ENCODE data around the gene CD19. TPM values are rescaled to one million over a fixed set of nuclear protein-coding genes. Genes with fewer than 3 reads are reported as not detected.

Gene CD19
- total and polyA plus RNA-seq, 10 of the 15 experiments (the other 5 are each of a cell fraction or from before 2014, with no cell fraction given) = 1.2 to 125 (median 77.2) TPM

- no peaks in the 10 kb centered on the region for H3K9me3 ChIP-seq (replicated peaks; ENCODE audit: control insufficient read depth, insufficient read depth, low read length)
- ChIA-PET SMC1A (ENCODE audit: uncharacterized antibody, unreplicated experiment) (interaction anchor here (1.5 to 3.9 kb wide), 3 partner anchors 76 to 83 kb away, joined by 3 to 15 read pairs (median 4); partner anchors contain the start of gene SH2B1), CTCF (interaction anchor here (0.7 to 9.7 kb wide), 10 partner anchors 13 to 129 kb away, joined by 3 to 136 read pairs (median 4); partner anchors contain the start of gene CD19), RAD21 (ENCODE audit: unreplicated experiment) (interaction anchor here (1.0 to 1.3 kb wide), 2 partner anchors 16 to 28 kb away, joined by 4 read pairs; partner anchors contain the start of genes CD19 and SPNS1), POLR2A (no interaction called here)
- H3K27me3 ChIP-seq (replicated peaks in 1 of 2; ENCODE audit: control insufficient read depth in 2 of 2, insufficient read depth in 2 of 2, low read length in 1 of 2) = no peaks in the 10 kb centered on the region
- peaks cover 8% of the 10 kb centered on the region for H3K79me2 ChIP-seq (ENCODE audit: control insufficient read depth, insufficient read depth, low read length)
- no peak overlapping the region for H2AFZ ChIP-seq (ENCODE audit: control insufficient read depth, low read depth, low read length)
- H3K4me2 ChIP-seq (ENCODE audit: control insufficient read depth, insufficient read depth) = no peak overlapping the region
- H3K4me1 ChIP-seq (ENCODE audit: control insufficient read depth, insufficient read depth, low read length) = peaks cover 10% of the 10 kb centered on the region
- BruUV-seq (replicated peaks) = no TSS peak
- H4K20me1 ChIP-seq (ENCODE audit: control insufficient read depth, insufficient read depth) = no peaks in the 10 kb centered on the region
- DNase-seq (ENCODE audit: low read depth, low spot score) = no peak
- no peak overlapping the region for H3K4me3 ChIP-seq
- WGBS (ENCODE audit: insufficient coverage, insufficient replicate concordance, low lambda C conversion rate, missing lambda C conversion rate) = 56% methylated on average over 4 of the region's 4 CpGs
- in situ Hi-C loops (cut with MboI) = no loop called here
- no peaks in the 10 kb centered on the region for H3K36me3 ChIP-seq (ENCODE audit: control insufficient read depth in 2 of 2, insufficient read depth in 2 of 2, low read length in 1 of 2)
- no peak for FAIRE-seq
- intact Hi-C loops (cut with micrococcal nuclease; ENCODE audit: unreplicated experiment) = loop anchor here (5.0 kb wide), 1 partner anchor 124 kb away; the partner anchor contains the start of gene ATXN2L
- ATAC-seq = no peak
- H3K27ac ChIP-seq (ENCODE audit: control insufficient read depth, insufficient read depth) = no peak overlapping the region
- no peak overlapping the region for H3K9ac ChIP-seq (ENCODE audit: control insufficient read depth, insufficient read depth, low read length)
- TF ChIP-seq CREB1 (IDR thresholded peaks at IDR 0.05; ENCODE audit: low read depth) (no peak), SIX5 (IDR thresholded peaks at IDR 0.05; ENCODE audit: low read depth, low read length, severe bottlenecking) (no peak), EZH2 (IDR thresholded peaks at IDR 0.05; ENCODE audit: borderline replicate concordance, control insufficient read depth, low read depth, low read length) (no peak), ZZZ3 (IDR thresholded peaks at IDR 0.05; ENCODE audit: control insufficient read depth, insufficient read length, low read depth) (no peak), MXI1 (IDR thresholded peaks at IDR 0.05; ENCODE audit: low read depth, low read length) (no peak), ATF7 (IDR thresholded peaks at IDR 0.05; ENCODE audit: low read depth) (no peak), SMAD1 (IDR thresholded peaks at IDR 0.05; ENCODE audit: low read depth, partially characterized antibody) (no peak), ZNF687 (IDR thresholded peaks at IDR 0.05) (no peak)
- TF ChIP-seq, protein P1, sequence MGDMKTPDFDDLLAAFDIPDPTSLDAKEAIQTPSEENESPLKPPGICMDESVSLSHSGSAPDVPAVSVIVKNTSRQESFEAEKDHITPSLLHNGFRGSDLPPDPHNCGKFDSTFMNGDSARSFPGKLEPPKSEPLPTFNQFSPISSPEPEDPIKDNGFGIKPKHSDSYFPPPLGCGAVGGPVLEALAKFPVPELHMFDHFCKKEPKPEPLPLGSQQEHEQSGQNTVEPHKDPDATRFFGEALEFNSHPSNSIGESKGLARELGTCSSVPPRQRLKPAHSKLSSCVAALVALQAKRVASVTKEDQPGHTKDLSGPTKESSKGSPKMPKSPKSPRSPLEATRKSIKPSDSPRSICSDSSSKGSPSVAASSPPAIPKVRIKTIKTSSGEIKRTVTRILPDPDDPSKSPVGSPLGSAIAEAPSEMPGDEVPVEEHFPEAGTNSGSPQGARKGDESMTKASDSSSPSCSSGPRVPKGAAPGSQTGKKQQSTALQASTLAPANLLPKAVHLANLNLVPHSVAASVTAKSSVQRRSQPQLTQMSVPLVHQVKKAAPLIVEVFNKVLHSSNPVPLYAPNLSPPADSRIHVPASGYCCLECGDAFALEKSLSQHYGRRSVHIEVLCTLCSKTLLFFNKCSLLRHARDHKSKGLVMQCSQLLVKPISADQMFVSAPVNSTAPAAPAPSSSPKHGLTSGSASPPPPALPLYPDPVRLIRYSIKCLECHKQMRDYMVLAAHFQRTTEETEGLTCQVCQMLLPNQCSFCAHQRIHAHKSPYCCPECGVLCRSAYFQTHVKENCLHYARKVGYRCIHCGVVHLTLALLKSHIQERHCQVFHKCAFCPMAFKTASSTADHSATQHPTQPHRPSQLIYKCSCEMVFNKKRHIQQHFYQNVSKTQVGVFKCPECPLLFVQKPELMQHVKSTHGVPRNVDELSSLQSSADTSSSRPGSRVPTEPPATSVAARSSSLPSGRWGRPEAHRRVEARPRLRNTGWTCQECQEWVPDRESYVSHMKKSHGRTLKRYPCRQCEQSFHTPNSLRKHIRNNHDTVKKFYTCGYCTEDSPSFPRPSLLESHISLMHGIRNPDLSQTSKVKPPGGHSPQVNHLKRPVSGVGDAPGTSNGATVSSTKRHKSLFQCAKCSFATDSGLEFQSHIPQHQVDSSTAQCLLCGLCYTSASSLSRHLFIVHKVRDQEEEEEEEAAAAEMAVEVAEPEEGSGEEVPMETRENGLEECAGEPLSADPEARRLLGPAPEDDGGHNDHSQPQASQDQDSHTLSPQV (IDR thresholded peaks at IDR 0.05) = no peak
- TF ChIP-seq, protein P2, sequence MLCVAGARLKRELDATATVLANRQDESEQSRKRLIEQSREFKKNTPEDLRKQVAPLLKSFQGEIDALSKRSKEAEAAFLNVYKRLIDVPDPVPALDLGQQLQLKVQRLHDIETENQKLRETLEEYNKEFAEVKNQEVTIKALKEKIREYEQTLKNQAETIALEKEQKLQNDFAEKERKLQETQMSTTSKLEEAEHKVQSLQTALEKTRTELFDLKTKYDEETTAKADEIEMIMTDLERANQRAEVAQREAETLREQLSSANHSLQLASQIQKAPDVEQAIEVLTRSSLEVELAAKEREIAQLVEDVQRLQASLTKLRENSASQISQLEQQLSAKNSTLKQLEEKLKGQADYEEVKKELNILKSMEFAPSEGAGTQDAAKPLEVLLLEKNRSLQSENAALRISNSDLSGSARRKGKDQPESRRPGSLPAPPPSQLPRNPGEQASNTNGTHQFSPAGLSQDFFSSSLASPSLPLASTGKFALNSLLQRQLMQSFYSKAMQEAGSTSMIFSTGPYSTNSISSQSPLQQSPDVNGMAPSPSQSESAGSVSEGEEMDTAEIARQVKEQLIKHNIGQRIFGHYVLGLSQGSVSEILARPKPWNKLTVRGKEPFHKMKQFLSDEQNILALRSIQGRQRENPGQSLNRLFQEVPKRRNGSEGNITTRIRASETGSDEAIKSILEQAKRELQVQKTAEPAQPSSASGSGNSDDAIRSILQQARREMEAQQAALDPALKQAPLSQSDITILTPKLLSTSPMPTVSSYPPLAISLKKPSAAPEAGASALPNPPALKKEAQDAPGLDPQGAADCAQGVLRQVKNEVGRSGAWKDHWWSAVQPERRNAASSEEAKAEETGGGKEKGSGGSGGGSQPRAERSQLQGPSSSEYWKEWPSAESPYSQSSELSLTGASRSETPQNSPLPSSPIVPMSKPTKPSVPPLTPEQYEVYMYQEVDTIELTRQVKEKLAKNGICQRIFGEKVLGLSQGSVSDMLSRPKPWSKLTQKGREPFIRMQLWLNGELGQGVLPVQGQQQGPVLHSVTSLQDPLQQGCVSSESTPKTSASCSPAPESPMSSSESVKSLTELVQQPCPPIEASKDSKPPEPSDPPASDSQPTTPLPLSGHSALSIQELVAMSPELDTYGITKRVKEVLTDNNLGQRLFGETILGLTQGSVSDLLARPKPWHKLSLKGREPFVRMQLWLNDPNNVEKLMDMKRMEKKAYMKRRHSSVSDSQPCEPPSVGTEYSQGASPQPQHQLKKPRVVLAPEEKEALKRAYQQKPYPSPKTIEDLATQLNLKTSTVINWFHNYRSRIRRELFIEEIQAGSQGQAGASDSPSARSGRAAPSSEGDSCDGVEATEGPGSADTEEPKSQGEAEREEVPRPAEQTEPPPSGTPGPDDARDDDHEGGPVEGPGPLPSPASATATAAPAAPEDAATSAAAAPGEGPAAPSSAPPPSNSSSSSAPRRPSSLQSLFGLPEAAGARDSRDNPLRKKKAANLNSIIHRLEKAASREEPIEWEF (IDR thresholded peaks at IDR 0.05; ENCODE audit: insufficient replicate concordance, low read depth, low read length) = no peak
Observed at GRCh38 chr16:28946681-28947080, 14.9 kb downstream of the CD19 start.

Data from GM12878 (cell line).